ENCODE measurements around the gene HLCS.

Gene HLCS

GRCh38 chr21:36747041-36747814 lies 219.2 kb downstream of the HLCS start:
- DNase-seq (ENCODE audit: low read depth in 2 of 2) = no peak

- no peak for DNase-seq (ENCODE audit: low read depth in 2 of 2)
Measured at GRCh38 chr21:36745459-36745858, 221.0 kb downstream of the HLCS start.

GRCh38 chr21:36744560-36745231 lies 221.8 kb downstream of the HLCS start:
- no peak for DNase-seq (ENCODE audit: low read depth in 2 of 2)

GRCh38 chr21:36744190-36744559 lies 222.3 kb downstream of the HLCS start:
- DNase-seq (ENCODE audit: low read depth in 2 of 2) = no peak

GRCh38 chr21:36743446-36743845 lies 223.0 kb downstream of the HLCS start:
- DNase-seq (ENCODE audit: low read depth in 2 of 2) = no peak

GRCh38 chr21:36743008-36743407 lies 223.5 kb downstream of the HLCS start:
- no peak for DNase-seq (ENCODE audit: low read depth in 2 of 2)

- DNase-seq (ENCODE audit: low read depth in 2 of 2) = no peak
Measured at GRCh38 chr21:36741506-36741905, 225.0 kb downstream of the HLCS start.

GRCh38 chr21:36738489-36739126 lies 227.9 kb downstream of the HLCS start:
- no peak for DNase-seq (ENCODE audit: low read depth in 2 of 2)

- no peak for DNase-seq (ENCODE audit: low read depth in 2 of 2)
Measured at GRCh38 chr21:36735724-36736320, 230.6 kb downstream of the HLCS start.

- no peak for DNase-seq (ENCODE audit: low read depth in 2 of 2)
Measured at GRCh38 chr21:36735201-36735515, 231.3 kb downstream of the HLCS start.

- DNase-seq (ENCODE audit: low read depth in 2 of 2) = no peak
Measured at GRCh38 chr21:36734367-36735200, 231.9 kb downstream of the HLCS start.

- no peak for DNase-seq (ENCODE audit: low read depth in 2 of 2)
Measured at GRCh38 chr21:36733857-36734256, 232.6 kb downstream of the HLCS start.

- no peak for DNase-seq (ENCODE audit: low read depth in 2 of 2)
Measured at GRCh38 chr21:36732761-36733160, 233.7 kb downstream of the HLCS start.

- DNase-seq (ENCODE audit: low read depth in 2 of 2) = no peak
Measured at GRCh38 chr21:36732217-36732616, 234.3 kb downstream of the HLCS start.

GRCh38 chr21:36730291-36731281 lies 235.9 kb downstream of the HLCS start:
- no peak for DNase-seq (ENCODE audit: low read depth in 2 of 2)

- no peak for DNase-seq (ENCODE audit: low read depth in 2 of 2)
Measured at GRCh38 chr21:36729310-36729970, 237.0 kb downstream of the HLCS start.

GRCh38 chr21:36728371-36729111 lies 237.9 kb downstream of the HLCS start:
- no peak for DNase-seq (ENCODE audit: low read depth in 2 of 2)

GRCh38 chr21:36727866-36728265 lies 238.6 kb downstream of the HLCS start:
- no peak for DNase-seq (ENCODE audit: low read depth in 2 of 2)

- DNase-seq (ENCODE audit: low read depth in 2 of 2) = no peak
Measured at GRCh38 chr21:36725793-36726386, 240.6 kb downstream of the HLCS start.

Data from fibroblast of skin of left biceps (primary cell).